ENCODE results near the gene TBC1D1. TPM values are rescaled to one million over a fixed set of nuclear protein-coding genes. Genes with fewer than 3 reads are reported as not detected.

The TBC1D1 gene
- total RNA-seq, 2 experiments from 2014 or later, result 40.7 to 46.5 TPM

DNA sequence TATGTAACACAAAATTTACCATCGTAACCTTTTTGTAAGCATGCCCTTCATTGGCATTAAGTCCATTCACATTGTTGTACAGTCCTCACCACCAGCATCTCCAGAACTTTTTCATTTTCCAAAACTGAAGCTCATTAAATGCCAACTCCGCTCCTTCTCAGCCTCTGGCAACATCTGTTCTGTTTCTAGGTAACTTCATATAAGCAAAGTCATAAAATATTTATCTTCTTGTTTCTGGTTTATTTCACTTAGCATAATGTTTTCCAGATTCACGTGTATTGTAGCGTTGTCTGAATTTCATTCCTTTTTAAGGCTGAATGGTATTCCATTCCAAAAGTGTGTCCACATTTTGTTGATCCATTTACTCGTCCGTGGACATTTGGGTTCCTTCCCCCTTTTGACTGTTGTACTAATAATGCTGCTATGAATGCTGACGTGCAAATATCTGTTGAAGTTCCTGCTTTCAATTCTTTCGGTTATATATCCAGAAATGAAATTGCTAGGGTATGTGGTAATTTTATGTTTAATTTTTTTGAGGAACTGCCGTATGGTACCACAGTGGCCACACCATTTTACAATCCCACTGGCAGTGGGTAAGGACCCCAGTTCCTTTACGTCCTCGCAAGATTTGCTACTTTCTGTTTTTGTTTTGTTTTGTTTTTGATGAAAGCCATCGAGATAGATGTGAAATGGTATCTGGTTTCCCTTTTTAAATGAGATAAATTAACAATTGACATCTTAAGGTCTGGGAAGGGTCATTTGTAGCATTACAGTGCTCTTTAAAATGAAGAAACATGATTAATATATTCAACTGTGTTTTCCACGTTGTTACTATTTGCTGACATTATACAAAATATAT lies 132.7 kb downstream of the TBC1D1 start:
- Histone ChIP-seq H3K36me3 (ENCODE audit: insufficient read depth, low read length) (peaks cover 34% of the 10 kb centered on the region), H3K27ac (ENCODE audit: low read depth in 1 of 2, low read length in 2 of 2) (no peak overlapping the region), H3K4me1 (ENCODE audit: insufficient read depth, low read length) (no peaks in the 10 kb centered on the region), H3K4me3 (ENCODE audit: low read length) (no peak overlapping the region), H3K27me3 (ENCODE audit: control insufficient read depth in 1 of 2, insufficient read depth in 2 of 2, low read length in 2 of 2) (no peaks in the 10 kb centered on the region), H3K9me3 (ENCODE audit: control insufficient read depth in 1 of 2, insufficient read depth in 1 of 2, low read length in 2 of 2) (no peaks in the 10 kb centered on the region)
- DNase-seq, result peak in 2 of 14 experiments; percentile 7 to 21
- CTCF ChIA-PET, result no interaction called here
- H3K36me3 Mint-ChIP-seq (ENCODE audit: low read depth), result peaks cover 85% of the 10 kb centered on the region
- H3K4me1 Mint-ChIP-seq (ENCODE audit: low read depth), result no peaks in the 10 kb centered on the region
- H3K9me3 Mint-ChIP-seq, result no peaks in the 10 kb centered on the region
- ATAC-seq (ENCODE audit: poor library complexity), result no peak
- H3K27ac Mint-ChIP-seq, result no peak overlapping the region
- H3K4me3 Mint-ChIP-seq, result no peak overlapping the region
- TF ChIP-seq, protein P1, sequence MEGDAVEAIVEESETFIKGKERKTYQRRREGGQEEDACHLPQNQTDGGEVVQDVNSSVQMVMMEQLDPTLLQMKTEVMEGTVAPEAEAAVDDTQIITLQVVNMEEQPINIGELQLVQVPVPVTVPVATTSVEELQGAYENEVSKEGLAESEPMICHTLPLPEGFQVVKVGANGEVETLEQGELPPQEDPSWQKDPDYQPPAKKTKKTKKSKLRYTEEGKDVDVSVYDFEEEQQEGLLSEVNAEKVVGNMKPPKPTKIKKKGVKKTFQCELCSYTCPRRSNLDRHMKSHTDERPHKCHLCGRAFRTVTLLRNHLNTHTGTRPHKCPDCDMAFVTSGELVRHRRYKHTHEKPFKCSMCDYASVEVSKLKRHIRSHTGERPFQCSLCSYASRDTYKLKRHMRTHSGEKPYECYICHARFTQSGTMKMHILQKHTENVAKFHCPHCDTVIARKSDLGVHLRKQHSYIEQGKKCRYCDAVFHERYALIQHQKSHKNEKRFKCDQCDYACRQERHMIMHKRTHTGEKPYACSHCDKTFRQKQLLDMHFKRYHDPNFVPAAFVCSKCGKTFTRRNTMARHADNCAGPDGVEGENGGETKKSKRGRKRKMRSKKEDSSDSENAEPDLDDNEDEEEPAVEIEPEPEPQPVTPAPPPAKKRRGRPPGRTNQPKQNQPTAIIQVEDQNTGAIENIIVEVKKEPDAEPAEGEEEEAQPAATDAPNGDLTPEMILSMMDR (IDR thresholded peaks at IDR 0.05), result no peak
- H3K27me3 Mint-ChIP-seq, result no peaks in the 10 kb centered on the region
- POLR2A ChIA-PET, result no interaction called here
- intact Hi-C loops (cut with DNase I, micrococcal nuclease), result no loop called here

DNA sequence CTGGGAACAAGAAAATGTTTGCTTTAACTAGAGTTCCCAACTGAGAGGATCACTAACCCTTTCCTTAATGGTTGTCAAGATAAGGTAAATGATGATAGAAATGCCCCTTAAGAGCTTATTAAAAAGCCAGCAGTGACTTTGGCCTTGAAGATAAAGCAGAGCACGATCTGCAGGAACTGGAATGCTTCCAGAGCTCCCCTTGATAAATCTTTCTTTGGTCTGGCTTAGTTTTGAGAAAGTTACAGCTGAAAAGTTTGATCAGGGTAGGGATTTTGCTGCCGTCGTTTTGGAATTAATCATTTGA lies 133.3 kb downstream of the TBC1D1 start:
- H3K9me3 Mint-ChIP-seq, result no peaks in the 10 kb centered on the region
- ChIA-PET CTCF (no interaction called here), POLR2A (no interaction called here)
- H3K27ac Mint-ChIP-seq, result no peak overlapping the region
- no peak overlapping the region for H3K4me3 ChIP-seq (ENCODE audit: low read length)
- H3K27ac ChIP-seq (ENCODE audit: low read depth in 1 of 2, low read length in 2 of 2), result no peak overlapping the region
- H3K27me3 Mint-ChIP-seq, result no peaks in the 10 kb centered on the region
- H3K36me3 Mint-ChIP-seq (ENCODE audit: low read depth), result peaks cover 87% of the 10 kb centered on the region
- no peaks in the 10 kb centered on the region for H3K4me1 ChIP-seq (ENCODE audit: insufficient read depth, low read length)
- no peaks in the 10 kb centered on the region for H3K9me3 ChIP-seq (ENCODE audit: control insufficient read depth in 1 of 2, insufficient read depth in 1 of 2, low read length in 2 of 2)
- TF ChIP-seq, protein P1 (IDR thresholded peaks at IDR 0.05), result no peak
- no peaks in the 10 kb centered on the region for H3K27me3 ChIP-seq (ENCODE audit: control insufficient read depth in 1 of 2, insufficient read depth in 2 of 2, low read length in 2 of 2)
- DNase-seq (no peak), ATAC-seq (ENCODE audit: poor library complexity) (no peak)
- intact Hi-C loops (cut with DNase I, micrococcal nuclease), result no loop called here
- H3K4me1 Mint-ChIP-seq (ENCODE audit: low read depth), result no peaks in the 10 kb centered on the region
- peaks cover 40% of the 10 kb centered on the region for H3K36me3 ChIP-seq (ENCODE audit: insufficient read depth, low read length)
- no peak overlapping the region for H3K4me3 Mint-ChIP-seq

DNA sequence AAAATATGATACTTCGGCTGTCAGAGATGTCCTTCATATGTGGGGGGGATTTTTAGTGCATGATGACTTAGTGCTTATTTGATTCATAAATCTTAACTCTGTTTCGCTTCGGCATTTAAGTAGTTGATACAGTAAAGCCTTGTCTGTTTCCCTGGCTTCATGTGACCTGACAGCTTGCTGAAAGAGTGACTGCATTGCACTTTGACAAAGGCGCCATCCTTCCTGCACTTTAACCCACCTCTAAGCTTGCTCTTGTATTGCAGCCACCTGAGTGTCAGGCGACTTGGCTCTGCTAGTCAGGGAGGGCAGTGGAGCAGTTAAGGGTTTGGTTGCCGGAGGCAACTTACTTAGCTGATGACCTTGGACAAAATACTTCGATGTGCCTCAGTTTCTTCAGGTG lies 134.8 kb downstream of the TBC1D1 start:
- Histone ChIP-seq H3K9me3 (ENCODE audit: control insufficient read depth in 1 of 2, insufficient read depth in 1 of 2, low read length in 2 of 2) (no peaks in the 10 kb centered on the region), H3K4me1 (ENCODE audit: insufficient read depth, low read length) (no peaks in the 10 kb centered on the region), H3K27me3 (ENCODE audit: control insufficient read depth in 1 of 2, insufficient read depth in 2 of 2, low read length in 2 of 2) (no peaks in the 10 kb centered on the region), H3K27ac (ENCODE audit: low read depth in 1 of 2, low read length in 2 of 2) (no peak overlapping the region), H3K4me3 (ENCODE audit: low read length) (no peak overlapping the region), H3K36me3 (ENCODE audit: insufficient read depth, low read length) (peaks cover 38% of the 10 kb centered on the region)
- ChIA-PET POLR2A (interaction anchor here (0.7 kb wide), 1 partner anchor 391 kb away, joined by 3 read pairs; no protein-coding TSS in a partner anchor), CTCF (no interaction called here)
- ATAC-seq (ENCODE audit: poor library complexity) (no peak), DNase-seq (no peak)
- Mint-ChIP-seq H3K27me3 (no peaks in the 10 kb centered on the region), H3K36me3 (ENCODE audit: low read depth) (peaks cover 90% of the 10 kb centered on the region), H3K27ac (no peak overlapping the region), H3K4me3 (no peak overlapping the region), H3K9me3 (no peaks in the 10 kb centered on the region), H3K4me1 (ENCODE audit: low read depth) (no peaks in the 10 kb centered on the region)
- intact Hi-C loops (cut with DNase I, micrococcal nuclease), result loop anchor here in 1 of 2 experiments (5.0 kb wide), 1 partner anchor 38 kb away; no protein-coding TSS in a partner anchor
- TF ChIP-seq, protein P1 (IDR thresholded peaks at IDR 0.05), result no peak

All from CD4-positive, alpha-beta T cell (primary cell).